ENCODE measurements around the gene OPA3.

- TF ChIP-seq CTCF (IDR thresholded peaks at IDR 0.05) = no peak
- no peak for TF ChIP-seq ZFX (IDR thresholded peaks at IDR 0.05; ENCODE audit: borderline replicate concordance)
Observed at GRCh38 chr19:45630463-45630862, 45.9 kb upstream of the OPA3 start.

Measured in 22Rv1 (cell line).